ENCODE measurements around the gene POMT1. TPM values are rescaled to one million over a fixed set of nuclear protein-coding genes. Genes with fewer than 3 reads are reported as not detected.

Gene POMT1
- total RNA-seq (2021; ENCODE audit: unreplicated experiment) (58.0 TPM), Bru-seq, nascent RNA (percentile 65 among the genes with signal in this experiment), BruChase-seq, experiment 1, labeled RNA remaining after a 2-hour chase (percentile 84 among the genes with signal in this experiment), BruChase-seq, experiment 2, labeled RNA remaining after a 6-hour chase (percentile 78 among the genes with signal in this experiment)
- polyA plus RNA-seq (2012; ENCODE audit: insufficient read length): 60.7 TPM
- long read RNA-seq, transcript POMT1-205 (18 exons, 2,821 nt): minor isoform, 13 of 113 reads
- long read RNA-seq, transcript POMT1-204 (20 exons, 3,038 nt): major isoform, 15 of 113 reads
- long read RNA-seq, transcript POMT1-201 (19 exons, 2,912 nt): minor isoform, 13 of 113 reads
- long read RNA-seq, partial matches to known transcripts: 28 of 113 reads
- long read RNA-seq, other reads (novel, unspliced or antisense): 44 of 113 reads

DNA sequence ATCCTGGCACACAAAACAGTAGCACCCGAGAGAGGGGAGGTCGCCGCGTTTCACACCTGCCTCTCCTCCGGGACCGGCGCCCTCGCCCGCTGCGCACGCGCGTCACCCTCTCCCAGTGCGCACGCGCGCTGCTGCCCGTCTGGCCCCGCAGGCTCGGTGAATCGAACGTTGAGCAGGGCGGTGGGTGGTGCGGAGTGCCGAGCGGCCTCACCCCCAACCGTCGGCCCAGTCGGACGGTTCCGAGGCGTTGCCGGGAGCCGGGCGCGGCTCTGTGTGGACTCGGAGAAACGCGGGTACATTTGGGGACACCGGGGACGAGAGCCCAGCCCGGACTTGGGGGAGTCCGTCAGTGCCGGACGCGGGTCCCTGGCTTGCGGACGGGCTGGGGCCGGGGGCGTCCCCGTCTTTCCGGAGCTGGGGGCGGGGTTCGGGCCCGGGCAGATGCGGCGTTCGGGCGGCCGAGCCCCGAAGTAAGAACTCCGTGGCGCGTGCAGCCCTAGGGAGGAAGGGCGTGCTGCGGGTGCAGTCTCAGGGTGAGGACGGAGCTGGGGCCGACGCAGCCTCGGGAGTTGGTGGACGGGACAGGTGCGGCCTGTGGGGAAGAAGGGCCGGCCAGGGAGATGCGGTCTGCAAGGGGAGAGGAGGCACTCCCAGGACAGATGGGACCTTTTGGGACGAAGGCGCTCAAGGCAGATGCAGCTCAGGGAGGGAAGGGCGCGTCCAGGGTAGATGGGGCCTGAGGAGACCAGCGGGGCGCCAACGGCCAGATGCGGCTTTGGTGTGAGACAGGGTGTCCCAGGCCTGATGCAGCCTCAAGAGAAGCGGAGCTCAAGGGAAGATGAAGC lies at the start of gene POMT1:
TSS of gene POMT1 (plus strand) at position 138 of the 845 bp plus-strand sequence. CDS start 1,301 bp downstream, outside the sequence.
- H3K4me1 ChIP-seq (ENCODE audit: control insufficient read depth, insufficient read depth, low read length): peaks cover 17% of the 10 kb centered on the region
- no peaks in the 10 kb centered on the region for H3K36me3 ChIP-seq (ENCODE audit: control insufficient read depth, insufficient read depth, low read length)
- H3K4me3 ChIP-seq (ENCODE audit: low read depth in 2 of 2, low read length in 2 of 2): peak within 1 kb of the TSS; percentile 72 to 73
- ChIA-PET CTCF (interaction anchor here (1.1 kb wide), 1 partner anchor 130 kb away, joined by 3 read pairs; no protein-coding TSS in a partner anchor), POLR2A (no interaction called here)
- H3K27ac ChIP-seq (ENCODE audit: low read length): peak within 1 kb of the TSS; percentile 76
- in situ Hi-C loops (cut with HindIII; ENCODE audit: low pct_unique_long_range_greater_than_20kb, low sequenced_read_pairs) (no loop called here), intact Hi-C loops (cut with micrococcal nuclease; ENCODE audit: unreplicated experiment) (no loop called here)
- no peaks in the 10 kb centered on the region for H3K27me3 ChIP-seq (ENCODE audit: control insufficient read depth, insufficient read depth, low read length)
- no peak for DNase-seq (ENCODE audit: low read depth, low spot score)
- peak; percentile 86 for ATAC-seq
- TF ChIP-seq POLR2AphosphoS5 (IDR thresholded peaks at IDR 0.05; ENCODE audit: low read depth, low read length): peak; percentile 78
- no peak for TF ChIP-seq REST (IDR thresholded peaks at IDR 0.05; ENCODE audit: insufficient read depth in 1 of 2, low read depth in 2 of 2, low read length in 1 of 2)
- no peak for TF ChIP-seq TCF7L2 (IDR thresholded peaks at IDR 0.05; ENCODE audit: low read depth, low read length)
- no peak for TF ChIP-seq CTCF (IDR thresholded peaks at IDR 0.05)
- TF ChIP-seq SIN3A (IDR thresholded peaks at IDR 0.05; ENCODE audit: borderline replicate concordance, insufficient read depth, low read depth, low read length): peak; percentile 58; the same call in 1 of the 2 replicates
- no TSS peak for BruUV-seq (replicated peaks)
- H3K9me3 ChIP-seq (ENCODE audit: control insufficient read depth, insufficient read depth, low read depth, low read length): no peaks in the 10 kb centered on the region

- ATAC-seq: no peak
Measured at GRCh38 chr9:131454028-131454427, 48.7 kb upstream of the POMT1 start.

More at GRCh38 chr9:131454028-131454427, 48.7 kb upstream of the POMT1 start:
- intact Hi-C loops (cut with micrococcal nuclease; ENCODE audit: unreplicated experiment) (no loop called here), in situ Hi-C loops (cut with HindIII; ENCODE audit: low pct_unique_long_range_greater_than_20kb, low sequenced_read_pairs) (no loop called here)
- no peak for DNase-seq (ENCODE audit: low read depth, low spot score)
- ChIA-PET CTCF (no interaction called here), POLR2A (no interaction called here)
- no peaks in the 10 kb centered on the region for H3K4me1 ChIP-seq (ENCODE audit: control insufficient read depth, insufficient read depth, low read length)
- H3K4me3 ChIP-seq (ENCODE audit: low read depth in 2 of 2, low read length in 2 of 2): no peak overlapping the region
- H3K9me3 ChIP-seq (ENCODE audit: control insufficient read depth, insufficient read depth, low read depth, low read length): no peaks in the 10 kb centered on the region
- peaks cover 21% of the 10 kb centered on the region for H3K36me3 ChIP-seq (ENCODE audit: control insufficient read depth, insufficient read depth, low read length)
- no TSS peak for BruUV-seq (replicated peaks)
- H3K27ac ChIP-seq (ENCODE audit: low read length): no peak overlapping the region
- H3K27me3 ChIP-seq (ENCODE audit: control insufficient read depth, insufficient read depth, low read length): no peaks in the 10 kb centered on the region
- TF ChIP-seq POLR2AphosphoS5 (IDR thresholded peaks at IDR 0.05; ENCODE audit: low read depth, low read length) (no peak), SIN3A (IDR thresholded peaks at IDR 0.05; ENCODE audit: borderline replicate concordance, insufficient read depth, low read depth, low read length) (no peak), CTCF (IDR thresholded peaks at IDR 0.05) (no peak), TCF7L2 (IDR thresholded peaks at IDR 0.05; ENCODE audit: low read depth, low read length) (no peak), REST (IDR thresholded peaks at IDR 0.05; ENCODE audit: insufficient read depth in 1 of 2, low read depth in 2 of 2, low read length in 1 of 2) (no peak)
